GM18499 (cell line): ENCODE results near the gene RXFP3.
"Not testable (repeated sequence)": the region's sequence is repeated elsewhere in the genome, so short reads cannot be mapped to it uniquely, and the experiment has no call there.

Source experiments
- ATAC-seq: cut with Tn5 transposase; IDR thresholded peaks from one replicate; pipeline ENCODE4 v1.9.1; 2021; ENCODE audit warnings: moderate number of reproducible peaks; ENCODE audit not compliant: insufficient read depth, unreplicated experiment

The RXFP3 gene

GRCh38 chr5:33933723-33934169, 2.4 kb upstream of the RXFP3 start:
- peak; percentile 76 for ATAC-seq

GRCh38 chr5:33934176-33934575, 2.0 kb upstream of the RXFP3 start:
- peak; percentile 5 for ATAC-seq

GRCh38 chr5:33936004-33936380, 194 bp upstream of the RXFP3 start:
- ATAC-seq = no peak

DNA sequence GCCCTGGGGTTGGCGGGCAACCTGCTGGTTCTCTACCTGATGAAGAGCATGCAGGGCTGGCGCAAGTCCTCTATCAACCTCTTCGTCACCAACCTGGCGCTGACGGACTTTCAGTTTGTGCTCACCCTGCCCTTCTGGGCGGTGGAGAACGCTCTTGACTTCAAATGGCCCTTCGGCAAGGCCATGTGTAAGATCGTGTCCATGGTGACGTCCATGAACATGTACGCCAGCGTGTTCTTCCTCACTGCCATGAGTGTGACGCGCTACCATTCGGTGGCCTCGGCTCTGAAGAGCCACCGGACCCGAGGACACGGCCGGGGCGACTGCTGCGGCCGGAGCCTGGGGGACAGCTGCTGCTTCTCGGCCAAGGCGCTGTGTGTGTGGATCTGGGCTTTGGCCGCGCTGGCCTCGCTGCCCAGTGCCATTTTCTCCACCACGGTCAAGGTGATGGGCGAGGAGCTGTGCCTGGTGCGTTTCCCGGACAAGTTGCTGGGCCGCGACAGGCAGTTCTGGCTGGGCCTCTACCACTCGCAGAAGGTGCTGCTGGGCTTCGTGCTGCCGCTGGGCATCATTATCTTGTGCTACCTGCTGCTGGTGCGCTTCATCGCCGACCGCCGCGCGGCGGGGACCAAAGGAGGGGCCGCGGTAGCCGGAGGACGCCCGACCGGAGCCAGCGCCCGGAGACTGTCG, 976 bp downstream of the RXFP3 start:
- ATAC-seq = no peak

DNA sequence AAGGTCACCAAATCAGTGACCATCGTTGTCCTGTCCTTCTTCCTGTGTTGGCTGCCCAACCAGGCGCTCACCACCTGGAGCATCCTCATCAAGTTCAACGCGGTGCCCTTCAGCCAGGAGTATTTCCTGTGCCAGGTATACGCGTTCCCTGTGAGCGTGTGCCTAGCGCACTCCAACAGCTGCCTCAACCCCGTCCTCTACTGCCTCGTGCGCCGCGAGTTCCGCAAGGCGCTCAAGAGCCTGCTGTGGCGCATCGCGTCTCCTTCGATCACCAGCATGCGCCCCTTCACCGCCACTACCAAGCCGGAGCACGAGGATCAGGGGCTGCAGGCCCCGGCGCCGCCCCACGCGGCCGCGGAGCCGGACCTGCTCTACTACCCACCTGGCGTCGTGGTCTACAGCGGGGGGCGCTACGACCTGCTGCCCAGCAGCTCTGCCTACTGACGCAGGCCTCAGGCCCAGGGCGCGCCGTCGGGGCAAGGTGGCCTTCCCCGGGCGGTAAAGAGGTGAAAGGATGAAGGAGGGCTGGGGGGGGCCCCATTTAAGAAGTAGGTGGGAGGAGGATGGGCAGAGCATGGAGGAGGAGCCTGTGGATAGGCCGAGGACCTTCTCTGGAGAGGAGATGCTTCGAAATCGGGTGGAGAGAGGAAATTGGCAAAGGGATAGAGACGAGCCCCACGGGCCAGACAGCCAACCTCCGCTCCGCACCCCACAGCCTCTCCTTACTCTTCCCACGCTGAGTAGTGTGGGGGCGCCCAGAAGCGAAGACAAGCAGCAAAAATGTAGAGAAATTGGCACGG, 1.7 kb downstream of the RXFP3 start:
- ATAC-seq = no peak

GRCh38 chr5:33938507-33938796, 2.3 kb downstream of the RXFP3 start:
- ATAC-seq = no peak

GRCh38 chr5:33938881-33939280, 2.7 kb downstream of the RXFP3 start:
- ATAC-seq = no peak

- no peak for ATAC-seq
These were observed 3.5 kb downstream of the RXFP3 start for GRCh38 chr5:33939556-33940262.

GRCh38 chr5:33941090-33941489, 4.9 kb downstream of the RXFP3 start:
- ATAC-seq = no peak

- no peak for ATAC-seq
These were observed 8.5 kb downstream of the RXFP3 start for GRCh38 chr5:33944543-33945132.

DNA sequence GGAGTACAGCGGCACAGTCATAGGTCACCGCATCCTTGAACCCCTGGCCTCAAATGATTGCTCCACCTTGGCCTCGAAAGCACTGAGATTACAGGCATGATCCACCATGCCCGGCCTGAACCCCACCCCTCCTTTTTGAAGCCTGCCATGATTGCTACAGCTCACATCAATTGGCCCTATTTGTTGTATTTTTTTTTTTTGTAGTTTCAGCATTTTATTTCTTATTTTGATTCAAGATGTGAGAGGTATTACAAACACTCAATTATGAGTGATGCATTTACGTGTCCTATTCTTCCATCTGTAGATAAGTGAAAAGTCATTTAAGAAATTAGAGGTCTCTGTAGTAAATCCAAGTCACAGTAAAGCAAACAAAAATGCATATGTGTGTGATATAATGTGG, 16.0 kb downstream of the RXFP3 start:
- ATAC-seq = not testable (repeated sequence)

- ATAC-seq = no peak
These were observed 21.5 kb downstream of the RXFP3 start for GRCh38 chr5:33957577-33958150.

DNA sequence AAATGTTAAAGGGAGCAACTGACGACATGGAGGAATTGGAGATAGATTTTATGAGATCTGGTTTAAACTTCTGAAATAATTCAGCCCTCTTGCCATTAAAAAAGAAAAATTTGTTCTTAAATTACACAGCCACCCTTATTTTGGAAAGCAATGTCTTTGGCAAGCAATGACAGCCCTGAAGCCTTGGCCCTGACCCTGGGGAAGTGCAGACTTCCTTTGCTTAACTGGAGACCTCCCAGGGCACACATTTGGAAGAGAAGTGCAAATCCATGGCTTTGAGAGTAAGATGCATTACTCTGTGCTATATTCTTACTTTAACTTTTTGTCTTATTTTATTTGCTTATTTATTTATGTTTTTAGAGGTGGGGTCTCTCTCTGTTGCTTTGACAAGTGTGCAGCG, 22.0 kb downstream of the RXFP3 start:
- no peak for ATAC-seq

GRCh38 chr5:33964132-33964700, 28.0 kb downstream of the RXFP3 start:
- ATAC-seq = no peak

GRCh38 chr5:33966805-33967204, 30.6 kb downstream of the RXFP3 start:
- no peak for ATAC-seq

GRCh38 chr5:33968211-33969005, 32.2 kb downstream of the RXFP3 start:
- ATAC-seq = no peak

DNA sequence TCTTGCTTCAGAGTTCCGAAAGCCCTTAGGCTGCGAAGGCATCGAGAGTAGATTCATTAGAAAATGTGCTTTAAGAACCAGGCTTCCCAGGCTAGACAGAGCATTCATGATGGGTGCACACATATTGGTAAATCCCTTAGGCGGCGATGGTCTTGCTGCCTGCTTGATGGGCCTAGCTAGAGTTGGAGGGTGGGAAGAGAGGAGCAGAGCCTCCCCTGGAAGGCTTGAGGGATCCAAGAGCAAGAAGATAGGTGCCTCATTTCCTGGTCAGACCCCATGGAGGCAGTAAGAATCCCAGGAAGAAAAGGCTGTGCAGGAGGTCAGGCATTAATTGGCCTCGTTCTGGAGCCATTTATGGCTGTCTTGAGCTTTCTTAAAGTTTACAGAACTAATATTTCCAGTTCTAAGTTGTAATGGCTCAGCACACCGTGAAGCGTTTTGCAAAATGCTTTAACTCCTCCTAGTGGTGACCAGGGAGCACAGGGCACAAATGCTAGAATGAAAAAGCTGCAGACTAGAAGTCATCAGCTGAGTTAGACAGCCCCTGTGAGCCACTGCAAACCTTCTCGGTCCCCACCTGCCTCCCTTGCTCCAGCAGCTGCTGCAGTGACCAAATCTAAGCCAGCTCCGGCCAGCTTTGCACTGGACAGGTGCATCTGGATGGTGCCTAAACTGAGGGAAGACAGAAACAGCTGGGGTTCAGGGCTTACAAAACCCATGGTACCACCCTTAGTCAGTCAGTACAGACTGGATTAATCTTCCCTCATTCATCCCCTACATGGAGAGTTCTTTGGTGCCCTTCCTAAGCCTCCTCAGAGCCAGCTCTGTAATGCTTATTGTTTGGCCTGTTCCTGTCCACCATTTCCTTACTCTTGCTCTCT, 33.6 kb downstream of the RXFP3 start:
- ATAC-seq = peak; percentile 71

- no peak for ATAC-seq
These were observed 37.1 kb downstream of the RXFP3 start for GRCh38 chr5:33973271-33973670.

DNA sequence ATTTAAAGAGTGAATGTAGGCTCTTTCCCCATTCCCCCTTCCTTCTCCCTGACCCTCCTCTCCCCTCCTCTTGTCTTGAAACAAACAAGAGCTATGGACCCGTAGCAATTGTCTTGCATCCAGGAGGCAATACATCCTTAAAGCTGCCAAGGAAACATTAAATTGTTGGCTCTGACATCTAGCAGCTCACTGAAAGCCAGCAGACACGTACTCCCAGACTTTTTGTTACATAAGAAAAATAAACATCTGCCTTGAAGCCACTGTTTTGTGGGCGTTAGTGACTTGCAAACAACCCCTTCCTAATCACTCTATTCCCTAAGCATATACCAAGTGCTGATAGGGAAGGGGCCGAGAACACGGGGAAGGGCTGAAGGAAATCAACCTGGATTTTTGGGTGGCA, 39.7 kb downstream of the RXFP3 start:
- ATAC-seq = no peak
